HL-60 (cell line): ENCODE measurements around the gene CTNNA2.

Experiments used
- CTCF ChIP-seq: IDR thresholded peaks from one replicate; pipeline ENCODE4 v1.5.1; 2011; ENCODE audit warnings: low read length, control low read depth, inconsistent platforms; ENCODE audit not compliant: insufficient read depth
- SPI1 ChIP-seq: IDR thresholded peaks from 2 replicates; pipeline ENCODE4 v1.6.1; 2012; ENCODE audit warnings: low read depth, mild to moderate bottlenecking, borderline replicate concordance

- TF ChIP-seq CTCF (no peak), SPI1 (no peak)
Measured at GRCh38 chr2:79627237-79627636, 114.4 kb downstream of the CTNNA2 start.
